ENCODE measurements around the gene FGFRL1.
"Not testable (repeated sequence)": the region's sequence is repeated elsewhere in the genome, so short reads cannot be mapped to it uniquely, and the experiment has no call there.

FGFRL1 gene

DNA sequence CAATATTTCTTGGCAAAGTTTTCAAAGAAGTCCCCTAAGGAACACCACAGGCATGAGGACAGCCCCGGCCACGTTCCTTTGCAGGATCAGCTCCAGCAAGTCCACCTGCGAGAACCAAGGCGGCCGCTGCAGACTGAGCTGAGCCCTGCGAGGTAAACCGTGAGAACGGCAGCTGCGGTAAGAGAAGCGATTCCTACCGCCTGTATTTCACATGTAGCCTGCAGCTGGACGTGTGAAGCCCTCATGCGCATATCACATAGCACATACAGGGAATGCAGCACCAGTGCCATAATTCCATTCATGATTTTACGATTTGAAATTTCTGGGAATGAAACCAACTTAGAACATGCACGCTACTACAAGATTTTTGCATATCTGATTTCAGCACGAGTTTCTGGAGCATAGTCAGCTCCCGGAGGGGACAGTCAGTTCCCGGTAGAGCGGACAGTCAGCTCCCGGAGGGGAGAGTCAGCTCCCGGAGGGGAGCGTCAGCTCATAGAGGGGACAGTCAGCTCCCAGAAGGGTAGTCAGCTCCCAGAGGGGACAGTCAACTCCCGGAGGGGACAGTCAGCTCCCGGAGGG is 41.7 kb downstream of the FGFRL1 start:
- no peak for DNase-seq (ENCODE audit: low spot score)

- DNase-seq (ENCODE audit: low spot score) = not testable (repeated sequence)
Measured at GRCh38 chr4:1053891-1054290, 42.5 kb downstream of the FGFRL1 start.

GRCh38 chr4:1054696-1055242 is 43.3 kb downstream of the FGFRL1 start:
- DNase-seq (ENCODE audit: low spot score) = not testable (repeated sequence)

DNA sequence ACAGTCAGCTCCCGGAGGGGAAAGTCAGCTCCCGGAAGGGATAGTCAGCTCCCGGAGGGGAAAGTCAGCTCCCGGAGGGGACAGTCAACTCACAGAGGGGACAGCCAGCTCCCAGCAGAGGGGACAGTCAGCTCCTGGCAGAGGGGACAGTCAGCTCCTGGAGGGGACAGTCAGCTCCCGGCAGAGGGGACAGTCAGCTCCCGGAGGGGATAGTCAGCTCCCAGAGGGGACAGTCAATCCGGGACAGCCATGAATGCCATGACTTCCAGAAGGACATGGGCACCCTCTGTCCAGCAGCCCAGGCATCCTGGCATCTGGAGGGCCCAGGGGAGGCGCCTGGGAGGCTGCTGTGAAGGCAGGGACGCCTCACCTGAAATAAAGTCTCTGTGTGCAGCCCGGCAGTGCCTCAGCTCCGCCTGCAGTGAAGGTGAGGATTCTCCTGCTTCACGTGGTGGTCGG is 43.8 kb downstream of the FGFRL1 start:
- not testable (repeated sequence) for DNase-seq (ENCODE audit: low spot score)

DNA sequence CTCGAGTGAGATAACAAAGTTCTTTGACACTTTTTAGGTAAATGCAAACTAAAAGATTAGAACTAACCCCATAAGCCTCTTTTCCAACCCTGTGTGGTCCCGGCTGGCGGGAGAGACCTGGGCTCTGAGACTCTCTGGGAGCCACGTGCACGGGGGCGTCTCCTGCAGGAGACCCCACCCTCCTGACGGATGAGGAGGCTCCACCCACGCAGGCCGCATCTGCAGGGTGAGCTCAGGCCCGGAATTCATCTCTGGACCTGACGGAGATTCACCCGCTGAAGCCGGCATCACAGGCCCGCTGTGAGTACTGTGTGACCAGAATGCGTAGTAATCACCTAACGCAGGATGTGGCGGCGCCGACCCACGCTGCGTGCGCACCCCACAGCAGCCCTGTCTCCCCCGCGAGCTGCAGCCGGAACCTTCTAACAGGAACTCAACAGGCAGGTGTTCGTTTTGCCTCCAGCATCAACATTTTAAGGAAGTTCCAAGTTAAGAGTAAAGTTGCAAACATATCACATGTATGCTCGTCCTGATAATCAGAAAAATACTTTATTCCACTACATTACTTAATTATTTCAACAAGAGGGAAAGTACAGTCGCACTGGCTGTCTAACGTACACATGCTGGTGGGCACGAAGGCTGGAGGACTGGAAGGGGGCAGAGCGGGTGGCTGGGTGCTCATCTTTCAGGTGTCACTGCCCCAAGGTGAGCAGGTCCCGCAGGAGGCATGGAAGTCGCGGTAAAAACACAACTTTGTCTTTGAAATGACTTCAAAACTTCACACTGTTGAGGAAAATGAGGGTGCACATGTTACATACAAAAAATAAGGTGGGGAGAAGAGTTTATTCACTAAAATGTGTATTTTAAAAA is 44.5 kb downstream of the FGFRL1 start:
- no peak for DNase-seq (ENCODE audit: low spot score)

GRCh38 chr4:1056671-1057402 is 45.4 kb downstream of the FGFRL1 start:
- DNase-seq (ENCODE audit: low spot score) = no peak

GRCh38 chr4:1057403-1057745 is 45.9 kb downstream of the FGFRL1 start:
- DNase-seq (ENCODE audit: low spot score) = no peak

- DNase-seq (ENCODE audit: low spot score) = no peak
Measured at GRCh38 chr4:1058198-1058996, 47.0 kb downstream of the FGFRL1 start.

DNA sequence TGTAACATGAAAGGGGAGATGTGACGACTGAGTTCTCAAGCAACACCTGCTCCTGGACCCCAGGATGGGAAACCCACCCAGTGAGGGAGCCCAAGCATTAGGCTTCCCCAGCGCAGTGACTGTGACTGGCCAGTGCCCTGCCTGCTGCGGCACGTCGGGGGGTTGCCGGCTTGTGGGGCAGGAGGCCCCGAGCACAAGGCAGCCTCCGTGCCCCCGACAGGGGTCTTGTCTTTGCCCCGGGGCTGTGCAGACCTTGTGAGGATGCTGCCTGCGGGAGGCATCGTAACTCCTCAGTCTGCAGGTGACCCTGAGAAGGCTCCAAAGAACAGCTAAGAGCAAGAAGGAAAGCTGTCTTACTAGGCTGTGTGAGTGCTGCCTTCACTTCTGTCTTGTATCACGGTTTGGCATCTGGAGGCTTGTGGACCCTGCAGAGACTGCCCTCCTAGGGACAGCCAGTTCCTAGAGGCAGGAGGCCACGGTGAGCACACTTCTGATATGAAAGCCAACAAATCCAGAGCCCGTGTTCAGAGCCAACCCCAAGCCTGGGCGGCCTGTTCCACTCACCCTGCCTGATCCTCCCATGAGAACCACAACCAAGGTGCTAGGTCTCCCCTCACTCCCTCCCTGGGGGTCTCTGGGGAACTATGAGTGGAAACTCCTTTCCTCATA is 47.7 kb downstream of the FGFRL1 start:
- no peak for DNase-seq (ENCODE audit: low spot score)

GRCh38 chr4:1060121-1060520 is 48.7 kb downstream of the FGFRL1 start:
- DNase-seq (ENCODE audit: low spot score) = no peak

DNA sequence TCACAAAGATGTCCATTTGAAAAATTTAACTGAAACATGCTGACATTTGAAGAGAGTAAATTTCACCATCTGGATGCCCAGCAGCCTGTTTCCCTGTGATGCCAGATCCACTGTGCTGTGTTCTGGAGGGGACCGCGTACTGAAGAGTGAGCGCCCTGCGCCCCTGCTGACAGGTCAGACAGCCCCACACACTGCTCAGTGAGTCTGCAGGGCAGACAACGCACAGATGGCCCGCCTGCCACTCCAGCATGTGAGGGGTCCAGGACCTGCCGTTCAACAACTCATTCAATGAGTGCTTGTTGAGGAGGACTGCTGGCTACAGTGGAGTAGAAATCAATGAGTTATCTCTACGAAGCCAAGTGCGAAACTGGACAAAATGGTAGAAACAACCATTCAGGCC is 49.2 kb downstream of the FGFRL1 start:
- DNase-seq (ENCODE audit: low spot score) = no peak

- DNase-seq (ENCODE audit: low spot score) = no peak
Measured at GRCh38 chr4:1061056-1061700, 49.8 kb downstream of the FGFRL1 start.

GRCh38 chr4:1061760-1062159 is 50.3 kb downstream of the FGFRL1 start:
- no peak for DNase-seq (ENCODE audit: low spot score)

DNA sequence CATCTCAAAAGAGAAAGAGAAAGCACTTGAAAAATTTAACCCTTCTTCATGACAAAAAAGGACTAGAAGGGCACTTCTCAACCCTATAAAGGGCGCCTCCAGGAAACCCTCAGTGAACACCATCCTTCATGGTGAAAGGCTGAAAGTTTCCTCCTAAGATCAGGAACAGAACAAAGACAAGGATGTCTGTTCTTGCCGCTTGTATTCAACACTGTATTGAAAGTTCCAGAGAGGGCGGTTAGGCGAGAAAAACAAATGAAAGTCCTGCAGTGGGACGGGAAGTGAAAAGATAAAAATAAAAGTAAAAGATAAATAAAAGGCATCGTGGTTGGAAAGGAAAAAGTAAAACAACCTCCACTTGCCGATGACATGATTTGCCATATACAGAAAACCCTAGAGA is 51.0 kb downstream of the FGFRL1 start:
- no peak for DNase-seq (ENCODE audit: low spot score)

DNA sequence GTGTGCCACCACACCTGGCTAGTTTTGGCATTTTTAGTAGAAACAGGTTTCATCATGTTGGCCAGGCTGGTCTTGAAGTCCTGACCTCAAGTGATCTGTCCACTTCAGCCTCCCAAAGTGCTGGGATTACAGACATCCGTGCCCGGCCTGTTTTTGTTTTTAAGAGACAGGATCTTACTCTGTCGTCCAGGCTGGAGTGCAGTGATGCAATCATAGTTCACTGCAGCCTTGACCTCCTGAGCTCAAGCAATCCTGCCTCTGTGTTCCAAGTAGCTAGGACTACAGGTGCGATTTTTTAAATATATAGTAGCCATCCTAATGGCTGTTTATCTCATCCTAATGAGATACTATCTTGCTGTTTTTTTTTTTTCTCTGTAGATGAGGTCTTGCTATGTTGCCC is 54.3 kb downstream of the FGFRL1 start:
- DNase-seq (ENCODE audit: low spot score) = no peak

DNA sequence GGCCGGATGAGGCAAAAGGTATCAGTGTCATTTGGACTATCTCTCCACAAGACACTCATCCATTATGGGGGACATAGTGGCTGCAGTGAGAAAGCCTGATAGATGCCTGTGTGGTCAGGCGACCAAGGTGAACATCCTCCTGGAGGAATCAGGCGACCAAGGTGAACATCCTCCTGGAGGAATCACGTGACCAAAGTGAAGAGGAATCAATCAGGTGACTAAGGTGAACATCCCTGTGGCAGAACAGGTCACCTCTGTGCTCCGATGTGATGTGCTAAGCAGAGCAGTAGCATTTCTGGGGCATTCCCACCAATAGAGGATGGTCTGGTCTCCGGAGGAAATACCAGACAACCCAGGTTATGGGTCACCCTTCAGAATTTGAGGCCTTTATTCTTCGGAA is 58.0 kb downstream of the FGFRL1 start:
- DNase-seq (ENCODE audit: low spot score) = no peak

GRCh38 chr4:1072830-1073446 is 61.5 kb downstream of the FGFRL1 start:
- peak; percentile 68 for DNase-seq (ENCODE audit: low spot score)

- DNase-seq (ENCODE audit: low spot score) = no peak
Measured at GRCh38 chr4:1074077-1074476, 62.7 kb downstream of the FGFRL1 start.

DNA sequence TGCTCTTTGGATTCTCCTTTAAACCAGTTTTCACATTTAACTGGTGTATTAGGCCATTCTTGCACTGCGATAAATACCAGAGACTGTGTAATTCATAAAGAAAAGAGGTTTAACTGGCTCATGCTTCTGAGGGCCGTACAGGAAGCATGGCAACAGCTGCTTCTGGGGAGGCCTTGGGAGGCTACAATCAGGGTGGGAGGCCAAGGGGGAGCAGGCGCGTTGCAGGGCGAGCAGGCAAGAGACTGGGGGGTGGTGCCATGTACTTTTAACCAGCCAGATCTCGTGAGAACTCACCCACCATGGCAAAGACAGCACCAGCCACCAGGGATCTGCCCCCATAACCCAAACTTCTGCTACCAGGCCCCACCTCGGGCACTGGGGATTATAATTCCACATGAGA is 63.8 kb downstream of the FGFRL1 start:
- no peak for DNase-seq (ENCODE audit: low spot score)

Data from hematopoietic multipotent progenitor cell treated with erythropoietin and hydrocortisone succinate and interleukin-3 and kit ligand, for 17 days (in vitro differentiated cells).